Osteoblast (primary cell): ENCODE data around the gene HELZ. TPM values are rescaled to one million over a fixed set of nuclear protein-coding genes. Genes with fewer than 3 reads are reported as not detected.

Experiments
- DNase-seq: peaks from one replicate; pipeline ENCODE4 v3.0.0; 2011; ENCODE audit warnings: low spot score, mixed read lengths; ENCODE audit not compliant: insufficient read length; ENCODE audit errors: missing footprints
- H2AFZ ChIP-seq: 2 replicates; pipeline ENCODE4 v1.6.0; 2011; ENCODE audit warnings: mild to moderate bottlenecking, low read length
- H3K27ac ChIP-seq: 2 replicates; pipeline ENCODE4 v1.5.1; 2011; ENCODE audit warnings: mild to moderate bottlenecking, low read depth, low read length, moderate library complexity
- H3K27me3 ChIP-seq: 2 replicates; pipeline ENCODE4 v1.6.0; 2012; ENCODE audit warnings: mild to moderate bottlenecking, control low read depth, inconsistent platforms, low read length, moderate library complexity; ENCODE audit not compliant: insufficient read depth
- H3K36me3 ChIP-seq: 2 replicates; pipeline ENCODE4 v1.5.1; 2011; ENCODE audit warnings: mild to moderate bottlenecking, low read length, control low read depth, moderate library complexity; ENCODE audit not compliant: insufficient read depth
- H3K4me1 ChIP-seq: 2 replicates; pipeline ENCODE4 v1.5.1; 2011; ENCODE audit warnings: mild to moderate bottlenecking, low read length, control low read depth, moderate library complexity; ENCODE audit not compliant: insufficient read depth
- H3K4me2 ChIP-seq: 2 replicates; pipeline ENCODE4 v1.6.0; 2011; ENCODE audit warnings: mild to moderate bottlenecking, low read length; ENCODE audit not compliant: insufficient read depth
- H3K4me3 ChIP-seq: fragments of 200-600 bp; sonication (generic); 3 replicates; pipeline ENCODE4 v1.5.1; 2012; ENCODE audit warnings: mild to moderate bottlenecking, low read length, inconsistent platforms; ENCODE audit not compliant: insufficient read depth
- H3K79me2 ChIP-seq: 2 replicates; pipeline ENCODE4 v1.6.0; 2012; ENCODE audit warnings: mild to moderate bottlenecking, low read length, control low read depth, inconsistent platforms; ENCODE audit not compliant: insufficient read depth
- H3K9me3 ChIP-seq: 2 replicates; pipeline ENCODE4 v1.5.1; 2011; ENCODE audit warnings: low read depth, low read length, control low read depth
- H4K20me1 ChIP-seq: 2 replicates; pipeline ENCODE4 v1.6.0; 2012; ENCODE audit warnings: mild to moderate bottlenecking, low read length, control low read depth; ENCODE audit not compliant: insufficient read depth
- CTCF ChIP-seq: IDR thresholded peaks from 2 replicates; pipeline ENCODE4 v1.5.1; 2011; ENCODE audit warnings: mild to moderate bottlenecking, low read depth, low read length, moderate library complexity; ENCODE audit errors: extremely low read depth
- total RNA-seq: library from RNA; depleted of rRNA; stranded (reverse); fragments of >200 nt; gene quantifications from 2 replicates; pipeline ENCODE4 v1.2.3, GENCODE V29; 2012

The HELZ gene
- total RNA-seq, 1 donor, result 56.8 TPM

GRCh38 chr17:67283731-67284516 is 38.9 kb upstream of the HELZ start:
- no peak overlapping the region for H3K27ac ChIP-seq
- TF ChIP-seq CTCF, result no peak
- H3K79me2 ChIP-seq, result no peaks in the 10 kb centered on the region
- no peak overlapping the region for H2AFZ ChIP-seq
- no peaks in the 10 kb centered on the region for H4K20me1 ChIP-seq
- H3K36me3 ChIP-seq, result no peaks in the 10 kb centered on the region
- no peak for DNase-seq
- H3K27me3 ChIP-seq, result no peaks in the 10 kb centered on the region
- H3K9me3 ChIP-seq, result no peaks in the 10 kb centered on the region
- no peaks in the 10 kb centered on the region for H3K4me1 ChIP-seq
- H3K4me2 ChIP-seq, result no peak overlapping the region
- H3K4me3 ChIP-seq, result no peak overlapping the region

GRCh38 chr17:67281743-67282142 is 36.7 kb upstream of the HELZ start:
- H3K27me3 ChIP-seq, result no peaks in the 10 kb centered on the region
- DNase-seq, result no peak
- no peaks in the 10 kb centered on the region for H3K9me3 ChIP-seq
- no peak overlapping the region for H2AFZ ChIP-seq
- no peak overlapping the region for H3K4me2 ChIP-seq
- no peak overlapping the region for H3K27ac ChIP-seq
- no peak overlapping the region for H3K4me3 ChIP-seq
- H4K20me1 ChIP-seq, result no peaks in the 10 kb centered on the region
- TF ChIP-seq CTCF, result no peak
- no peaks in the 10 kb centered on the region for H3K79me2 ChIP-seq
- H3K4me1 ChIP-seq, result no peaks in the 10 kb centered on the region
- no peaks in the 10 kb centered on the region for H3K36me3 ChIP-seq

- no peaks in the 10 kb centered on the region for H3K4me1 ChIP-seq
- no peak for DNase-seq
- no peak overlapping the region for H3K27ac ChIP-seq
- H3K4me2 ChIP-seq, result no peak overlapping the region
- no peaks in the 10 kb centered on the region for H3K36me3 ChIP-seq
- H4K20me1 ChIP-seq, result no peaks in the 10 kb centered on the region
- TF ChIP-seq CTCF, result no peak
- no peak overlapping the region for H2AFZ ChIP-seq
- H3K79me2 ChIP-seq, result no peaks in the 10 kb centered on the region
- H3K9me3 ChIP-seq, result no peaks in the 10 kb centered on the region
- no peaks in the 10 kb centered on the region for H3K27me3 ChIP-seq
- H3K4me3 ChIP-seq, result no peak overlapping the region
Observed at GRCh38 chr17:67281053-67281452, 36.1 kb upstream of the HELZ start.

- Histone ChIP-seq H3K27me3 (no peaks in the 10 kb centered on the region), H4K20me1 (no peaks in the 10 kb centered on the region), H3K27ac (no peak overlapping the region), H3K4me2 (no peak overlapping the region), H2AFZ (peak overlapping the region; percentile 9), H3K79me2 (no peaks in the 10 kb centered on the region), H3K4me1 (no peaks in the 10 kb centered on the region), H3K4me3 (no peak overlapping the region), H3K9me3 (no peaks in the 10 kb centered on the region), H3K36me3 (no peaks in the 10 kb centered on the region)
- TF ChIP-seq CTCF, result no peak
- no peak for DNase-seq
Observed at GRCh38 chr17:67280279-67280678, 35.3 kb upstream of the HELZ start.
